Right atrium auricular region (tissue), 2 donors: ENCODE results near the gene NT5DC1. TPM values are rescaled to one million over a fixed set of nuclear protein-coding genes. Genes with fewer than 3 reads are reported as not detected.

Experiments used
- DNase-seq: peaks from one replicate; pipeline ENCODE4 v3.0.0-alpha.2; 2019; ENCODE audit warnings: low spot score
- H3K27ac ChIP-seq, 2 donors: fragments of 200-600 bp; sonication (generic); 1 replicate in 1 of 2; 2 replicates in 1 of 2; pipeline ENCODE4 v1.5.1; 2016 to 2019
- H3K27me3 ChIP-seq, 2 donors: fragments of 200-600 bp; sonication (generic); one replicate each; pipeline versions ENCODE4 v1.5.1 to v1.6.0; 2017 to 2019
- H3K36me3 ChIP-seq: fragments of 200-600 bp; sonication (generic); one replicate; pipeline ENCODE4 v1.5.1; 2016
- H3K4me1 ChIP-seq, 2 donors: fragments of 200-600 bp; sonication (generic); one replicate each; pipeline versions ENCODE4 v1.5.1 to v1.6.0; 2017 to 2019
- H3K4me3 ChIP-seq, 2 donors: fragments of 200-600 bp; sonication (generic); 1 replicate in 1 of 2; 2 replicates in 1 of 2; pipeline ENCODE4 v1.5.1; 2017 to 2019; ENCODE audit warnings: mild to moderate bottlenecking in 1 of 2, moderate library complexity in 1 of 2
- H3K9me3 ChIP-seq, 2 donors: fragments of 200-600 bp; sonication (generic); one replicate each; pipeline ENCODE4 v1.5.1; 2019
- CTCF ChIP-seq, 2 donors: fragments of 200-600 bp; sonication (generic); IDR thresholded peaks; one replicate each; pipeline ENCODE4 v1.5.1; 2019; ENCODE audit warnings: antibody characterized with exemption in 2 of 2
- total RNA-seq, 2 donors: library from RNA; depleted of rRNA; stranded (reverse); fragments of >200 nt; gene quantifications; one replicate each; pipeline ENCODE4 v1.1.0, GENCODE V29; 2016

NT5DC1 gene
- total RNA-seq, 2 donors from 2014 or later = 11.2 to 22.6 TPM

GRCh38 chr6:116221067-116221466, 120.4 kb downstream of the NT5DC1 start:
- Histone ChIP-seq H3K9me3 (no peaks in the 10 kb centered on the region), H3K27me3 (no peaks in the 10 kb centered on the region), H3K36me3 (peaks cover 7% of the 10 kb centered on the region), H3K4me3 (no peak overlapping the region), H3K27ac (no peak overlapping the region), H3K4me1 (peaks cover 0 to 20% of the 10 kb centered on the region in 2 donors)
- DNase-seq = no peak
- TF ChIP-seq CTCF (IDR thresholded peaks at IDR 0.05) = no peak

DNA sequence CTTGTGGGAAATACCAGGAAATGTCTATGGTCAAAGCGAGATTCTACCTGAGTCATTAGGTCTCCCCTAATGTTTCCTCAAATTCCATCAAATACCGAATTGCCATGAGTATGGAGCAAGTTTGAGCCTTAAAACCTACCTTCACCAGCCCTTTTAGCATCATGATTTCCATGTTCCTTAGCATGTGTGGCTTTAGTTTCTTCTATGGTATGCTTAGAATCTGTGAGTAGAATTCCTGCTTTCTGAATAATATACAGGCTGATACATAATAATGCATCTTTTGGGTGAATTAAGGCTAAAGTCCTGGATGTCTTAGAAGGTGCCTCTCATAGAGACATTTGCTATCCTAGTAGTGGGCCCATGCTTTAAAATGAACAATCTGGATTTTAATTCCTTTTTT, 121.3 kb downstream of the NT5DC1 start:
- H3K36me3 ChIP-seq = peaks cover 7% of the 10 kb centered on the region
- no peaks in the 10 kb centered on the region for H3K27me3 ChIP-seq
- no peak for TF ChIP-seq CTCF (IDR thresholded peaks at IDR 0.05)
- peaks cover 0 to 16% of the 10 kb centered on the region in 2 donors for H3K4me1 ChIP-seq
- H3K27ac ChIP-seq = no peak overlapping the region
- no peak for DNase-seq
- H3K9me3 ChIP-seq = no peaks in the 10 kb centered on the region
- no peak overlapping the region for H3K4me3 ChIP-seq

DNA sequence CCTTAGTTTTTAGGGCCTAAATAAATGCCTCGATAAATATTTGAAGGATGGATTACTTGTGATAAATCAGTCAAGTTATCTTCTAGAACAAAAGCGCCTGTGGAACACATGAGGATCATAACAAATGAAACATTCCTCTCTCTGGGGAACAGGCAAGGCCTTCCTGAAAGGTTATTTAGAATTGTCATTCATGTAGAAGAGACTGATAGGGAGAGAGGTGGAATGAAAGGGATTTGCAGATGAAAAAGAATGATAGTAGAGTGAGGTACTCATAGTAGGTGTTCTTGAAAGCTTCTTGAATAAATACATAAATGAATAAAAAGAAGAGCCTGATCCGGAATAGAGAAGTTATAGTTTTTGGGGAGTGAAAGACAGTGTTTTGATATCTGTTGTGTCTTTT, 122.7 kb downstream of the NT5DC1 start:
- no peak for TF ChIP-seq CTCF (IDR thresholded peaks at IDR 0.05)
- peaks cover 0 to 6% of the 10 kb centered on the region in 2 donors for H3K4me1 ChIP-seq
- no peak for DNase-seq

DNA sequence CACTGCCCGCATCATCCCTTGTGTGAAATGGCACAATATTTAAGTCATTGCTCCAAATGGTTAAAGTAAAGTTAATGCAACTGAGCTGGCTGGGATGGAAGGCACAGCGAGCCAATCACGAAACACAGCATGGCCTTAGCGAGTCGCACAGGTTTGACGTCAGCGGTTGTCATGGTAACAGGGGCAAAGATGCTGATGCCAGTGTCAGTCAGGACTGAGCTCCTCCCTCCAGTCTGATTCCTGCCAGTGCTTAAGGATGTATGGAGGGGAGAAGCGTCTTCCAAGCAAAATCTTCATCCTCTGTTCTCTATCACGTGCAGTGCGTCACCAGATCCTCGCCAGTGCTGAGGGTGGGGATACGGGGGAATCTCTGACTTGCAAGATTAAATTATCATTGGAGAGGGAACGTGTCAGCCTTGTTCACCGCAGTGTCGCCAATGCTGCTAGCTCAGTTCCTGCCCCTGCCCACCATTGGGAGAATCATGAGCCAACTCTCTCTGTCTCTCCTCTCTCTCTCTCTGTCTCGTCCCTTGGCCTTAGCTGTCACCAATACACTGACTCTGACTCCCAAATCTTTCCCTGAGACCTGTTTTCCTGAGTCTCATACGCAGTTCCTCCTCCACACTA, 128.7 kb downstream of the NT5DC1 start:
- Histone ChIP-seq H3K4me3 (peak overlapping the region; percentile 26 to 41), H3K27ac (no peak overlapping the region), H3K9me3 (no peaks in the 10 kb centered on the region), H3K4me1 (no peaks in the 10 kb centered on the region), H3K36me3 (no peaks in the 10 kb centered on the region), H3K27me3 (no peaks in the 10 kb centered on the region)
- TF ChIP-seq CTCF (IDR thresholded peaks at IDR 0.05) = no peak
- DNase-seq = peak; percentile 95

More for the DNA sequence above, 122.7 kb downstream of the NT5DC1 start:
- Histone ChIP-seq H3K27ac (no peak overlapping the region), H3K9me3 (no peaks in the 10 kb centered on the region), H3K36me3 (peaks cover 7% of the 10 kb centered on the region), H3K4me3 (no peak overlapping the region), H3K27me3 (no peaks in the 10 kb centered on the region)

DNA sequence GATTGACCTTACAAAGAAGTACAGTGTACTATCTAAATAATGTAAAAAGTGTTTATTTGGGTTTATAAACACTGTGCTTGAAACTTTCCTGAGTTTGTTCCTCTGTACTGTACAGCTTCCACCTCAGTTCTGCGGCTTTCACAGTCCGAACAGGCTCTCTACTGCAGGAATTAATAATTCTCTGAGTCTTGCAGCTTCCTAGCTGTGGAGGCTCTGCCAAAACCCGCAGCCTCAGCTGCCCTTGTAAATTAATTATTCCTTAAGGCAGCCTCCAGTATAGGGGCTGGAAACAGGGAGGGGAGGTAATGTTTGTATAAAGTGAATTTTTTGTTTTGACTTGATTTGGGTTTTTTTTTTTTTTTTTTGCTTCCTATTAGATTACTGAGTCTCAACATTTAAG, 134.0 kb downstream of the NT5DC1 start:
- DNase-seq = no peak
- no peaks in the 10 kb centered on the region for H3K4me1 ChIP-seq
- no peak for TF ChIP-seq CTCF (IDR thresholded peaks at IDR 0.05)
- peaks cover 21% of the 10 kb centered on the region for H3K36me3 ChIP-seq
- H3K4me3 ChIP-seq = no peak overlapping the region
- no peaks in the 10 kb centered on the region for H3K9me3 ChIP-seq
- H3K27ac ChIP-seq = no peak overlapping the region
- H3K27me3 ChIP-seq = no peaks in the 10 kb centered on the region

DNA sequence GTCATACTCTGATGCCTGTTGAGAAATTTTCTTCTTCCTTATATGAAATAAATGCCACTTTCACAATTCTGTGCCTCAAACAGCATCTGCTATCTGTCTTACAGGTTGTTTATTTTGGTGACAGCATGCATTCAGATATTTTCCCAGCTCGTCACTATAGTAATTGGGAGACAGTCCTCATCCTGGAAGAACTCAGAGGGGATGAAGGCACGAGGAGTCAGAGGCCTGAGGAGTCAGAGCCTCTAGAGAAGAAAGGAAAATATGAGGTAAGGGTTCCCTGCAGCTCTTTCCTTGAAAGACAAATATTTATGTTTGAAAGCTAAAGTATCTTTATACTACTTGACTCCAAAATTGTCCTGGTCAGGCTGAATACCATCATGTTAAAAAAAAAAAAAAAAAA, 137.4 kb downstream of the NT5DC1 start:
- no peak overlapping the region for H3K27ac ChIP-seq
- no peak overlapping the region for H3K4me3 ChIP-seq
- peaks cover 21% of the 10 kb centered on the region for H3K36me3 ChIP-seq
- no peaks in the 10 kb centered on the region for H3K27me3 ChIP-seq
- no peak for DNase-seq
- H3K9me3 ChIP-seq = no peaks in the 10 kb centered on the region
- no peaks in the 10 kb centered on the region for H3K4me1 ChIP-seq
- no peak for TF ChIP-seq CTCF (IDR thresholded peaks at IDR 0.05)
